Kidney glomerular epithelial cell (primary cell): ENCODE results near the gene SPAG16.

ENCODE experiments used
- DNase-seq: peaks from one replicate; lab custom pipeline; 2025; lab: John Stamatoyannopoulos, UW

Gene SPAG16

DNA sequence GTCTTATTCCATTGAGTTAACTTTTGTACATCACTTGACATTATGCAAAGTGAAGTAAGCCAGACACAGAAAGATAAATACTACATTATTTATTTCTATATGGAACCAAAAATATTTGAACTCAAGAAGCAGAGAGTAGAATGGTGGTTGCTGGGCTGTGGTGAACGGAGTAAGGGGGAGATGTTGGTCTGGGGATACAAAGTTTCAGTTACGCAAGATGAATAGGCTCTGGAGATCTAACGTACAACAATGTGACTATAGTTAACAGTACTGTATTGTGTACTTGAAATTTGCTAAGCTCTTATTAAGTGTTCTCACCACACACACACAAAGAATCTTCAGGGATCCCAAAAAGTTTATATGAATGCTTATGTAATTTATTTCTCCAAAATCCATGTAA is 1001.7 kb downstream of the SPAG16 start:
- DNase-seq: no peak

DNA sequence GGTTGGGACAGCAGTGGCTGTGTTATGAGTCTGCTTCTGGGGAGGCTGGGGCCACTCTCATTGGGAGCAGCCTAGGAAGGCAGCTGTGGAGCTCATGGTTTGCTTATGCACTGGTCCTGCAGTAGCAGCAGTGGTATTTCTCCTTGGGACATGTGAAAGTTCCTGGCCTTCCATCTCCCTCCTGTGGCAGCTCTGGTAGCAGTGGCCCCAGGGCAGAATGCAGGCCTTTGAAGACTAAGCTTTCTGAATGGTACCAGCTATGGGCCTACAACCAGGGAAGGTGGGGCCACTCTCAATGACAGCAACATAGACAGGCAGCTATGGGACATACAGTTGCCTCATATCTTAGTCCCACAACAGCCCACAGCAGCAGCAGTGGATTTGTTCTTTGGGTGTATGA is 1009.3 kb downstream of the SPAG16 start:
- DNase-seq: no peak

DNA sequence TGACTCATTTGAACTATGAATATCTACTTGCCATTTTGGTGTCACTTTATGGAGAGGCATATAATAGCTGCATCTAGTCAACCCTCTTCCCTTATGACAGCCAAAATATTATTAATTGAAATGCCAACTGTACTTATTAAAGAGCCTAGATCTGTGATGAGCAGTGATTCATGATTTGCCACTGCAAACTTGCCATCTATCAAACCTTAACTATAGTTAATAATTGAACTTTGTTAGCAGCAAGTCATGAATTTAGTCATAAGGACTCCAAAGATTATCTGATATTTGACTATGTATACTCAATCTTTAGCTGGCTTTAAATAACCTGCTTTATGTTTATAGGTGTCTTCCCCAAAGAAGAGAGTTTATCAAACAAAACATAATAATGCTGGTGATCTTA is 1010.2 kb downstream of the SPAG16 start:
- no peak for DNase-seq

DNA sequence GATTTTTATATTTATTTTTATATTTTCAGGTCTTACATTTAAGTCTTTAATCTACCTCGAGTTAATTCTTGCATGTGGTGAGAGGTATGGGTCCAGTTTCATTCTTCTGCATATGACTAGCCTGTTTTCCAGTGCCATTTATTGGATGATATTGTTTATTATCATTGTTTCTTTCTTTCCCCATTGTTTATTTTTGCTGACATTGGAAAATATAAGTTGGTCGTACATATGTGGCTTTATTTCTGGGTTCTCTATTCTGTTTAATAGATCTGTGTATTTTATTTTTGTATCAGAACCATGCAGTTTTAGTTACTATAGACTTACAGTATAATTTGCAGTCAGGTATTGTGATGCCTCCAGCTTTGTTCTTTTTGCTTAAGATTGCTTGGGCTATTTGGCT is 1013.2 kb downstream of the SPAG16 start:
- DNase-seq: no peak

DNA sequence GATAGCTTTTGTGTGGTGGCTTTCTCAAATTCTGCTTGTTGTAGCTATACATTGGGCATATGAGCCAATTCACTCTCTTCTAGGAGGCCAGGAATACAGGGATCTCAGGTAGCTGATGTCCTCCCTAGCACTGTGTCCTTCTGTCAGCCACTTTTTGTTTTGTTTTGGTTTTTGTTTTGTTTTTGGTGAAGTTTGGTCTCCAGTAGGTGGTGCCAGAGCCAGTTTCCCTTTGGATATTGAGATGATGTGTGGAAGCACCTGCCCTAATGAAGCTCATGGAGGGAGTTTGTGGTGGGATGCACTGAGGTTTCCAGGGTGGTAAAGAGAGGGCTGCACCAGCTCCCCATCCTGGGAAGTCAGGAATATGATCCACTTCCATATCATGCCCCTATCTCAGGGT is 1026.1 kb downstream of the SPAG16 start:
- no peak for DNase-seq

DNA sequence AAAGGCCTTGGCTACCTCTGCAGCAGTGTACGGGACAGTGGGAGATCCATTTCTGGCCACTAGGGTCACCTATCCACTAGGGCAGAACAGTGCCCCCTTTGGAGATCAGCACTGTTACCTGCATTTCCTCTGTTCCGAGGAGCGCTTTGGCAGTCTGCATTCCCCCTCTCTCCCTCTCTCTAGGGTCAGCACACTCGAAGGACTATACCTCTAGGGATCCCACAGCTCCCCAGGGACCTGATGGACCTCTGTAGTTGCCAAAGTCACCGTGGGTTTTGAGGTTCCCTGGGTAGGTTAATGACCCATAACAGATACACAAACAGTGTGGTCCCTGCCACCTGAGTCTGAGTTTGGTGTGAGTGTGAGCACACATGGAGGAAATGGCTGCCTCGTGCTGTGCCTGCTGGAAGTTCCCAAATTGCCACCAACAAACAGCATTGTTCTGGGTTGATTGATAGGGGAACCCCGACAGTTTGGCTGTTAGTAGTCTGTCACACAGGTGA is 1026.8 kb downstream of the SPAG16 start:
- DNase-seq: no peak

DNA sequence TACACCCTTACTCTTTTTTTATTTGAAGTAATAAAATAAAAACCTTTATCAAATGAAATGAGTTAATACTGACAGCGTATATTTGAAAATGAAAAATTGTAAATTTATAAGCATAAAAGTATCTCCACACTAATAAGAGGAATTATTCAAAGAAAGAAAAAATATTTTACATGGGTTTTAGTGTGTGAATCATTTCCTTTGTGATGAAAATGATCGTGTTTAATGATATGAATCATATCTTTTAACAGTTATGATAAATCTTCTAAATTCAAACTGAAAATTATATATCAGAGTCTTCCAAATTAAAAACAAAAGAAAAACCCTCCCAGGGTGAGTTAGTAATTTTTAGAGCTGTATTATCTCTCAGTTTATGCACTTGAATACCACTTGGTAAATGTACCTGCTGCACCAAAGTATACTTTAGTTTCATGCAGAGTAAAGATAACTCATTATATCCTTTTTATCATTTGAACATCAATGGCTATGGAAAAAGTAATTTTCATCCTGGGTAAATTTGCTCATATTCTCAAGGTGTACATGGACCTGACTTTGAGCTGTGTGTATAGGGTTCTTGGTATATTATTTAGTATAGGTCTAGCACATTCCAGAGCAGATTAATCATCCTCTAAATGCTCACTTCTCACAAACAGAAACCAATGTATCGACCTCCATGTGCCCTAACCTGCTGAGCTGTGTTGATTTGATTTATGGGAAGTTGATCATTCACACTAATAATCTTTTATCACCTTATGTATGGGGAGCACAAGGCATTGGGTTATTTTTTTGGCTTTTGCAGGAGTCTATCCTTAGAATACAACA is 1027.9 kb downstream of the SPAG16 start:
- no peak for DNase-seq

DNA sequence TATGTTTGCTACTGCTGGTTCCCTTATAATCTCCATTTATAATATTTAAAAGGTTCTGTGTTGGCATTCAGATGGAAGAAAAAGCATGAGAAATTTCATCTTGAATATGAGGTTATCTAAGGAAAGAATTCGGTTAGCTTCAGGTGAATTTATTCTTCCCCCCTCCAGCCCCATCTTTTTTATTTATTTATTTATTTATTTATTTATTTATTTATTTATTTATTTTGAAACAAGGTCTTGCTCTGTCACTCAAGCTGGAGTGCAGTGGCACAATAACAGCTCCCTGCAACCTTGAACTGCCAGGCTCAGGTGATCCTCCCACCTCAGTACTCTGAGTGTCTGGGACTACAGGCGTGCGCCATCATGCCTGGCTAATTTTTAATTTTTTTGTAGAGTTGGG is 1031.1 kb downstream of the SPAG16 start:
- DNase-seq: no peak

DNA sequence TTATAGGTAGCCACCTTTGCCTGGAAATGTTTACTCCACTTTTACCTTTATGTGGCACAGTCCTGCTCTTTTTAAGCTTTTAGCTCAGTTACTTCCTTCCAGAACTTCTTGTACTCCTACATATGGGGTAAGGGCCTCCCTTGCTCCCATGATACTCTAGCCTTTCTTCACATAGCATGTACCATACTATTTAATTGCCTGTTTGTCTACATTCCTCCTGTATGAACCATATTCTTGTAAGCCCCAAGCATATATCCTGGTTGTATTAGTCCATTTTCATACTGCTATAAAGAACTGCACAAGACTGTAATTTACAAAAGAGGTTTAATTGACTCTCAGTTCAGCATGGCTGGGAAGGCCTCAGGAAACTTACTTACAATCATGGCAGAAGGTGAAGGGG is 1035.9 kb downstream of the SPAG16 start:
- no peak for DNase-seq

DNA sequence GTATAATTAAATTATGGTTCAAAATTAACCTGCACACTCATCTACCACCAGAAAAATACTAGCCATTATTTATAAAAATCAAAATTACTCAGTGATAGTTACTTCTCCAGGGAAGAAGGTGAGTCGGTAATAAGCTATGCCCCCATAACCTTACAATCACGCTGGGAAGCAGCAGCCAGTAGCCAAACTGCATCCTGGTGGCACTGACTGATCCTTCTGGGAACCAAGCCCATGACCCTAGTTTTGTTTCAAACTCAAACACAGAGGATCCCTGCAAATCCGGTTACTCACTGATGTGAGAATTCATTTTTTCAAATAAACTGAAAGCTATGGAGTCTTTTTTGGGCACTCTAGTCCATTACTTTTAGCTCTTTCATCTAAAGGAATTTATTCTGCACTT is 1038.4 kb downstream of the SPAG16 start:
- DNase-seq: no peak

DNA sequence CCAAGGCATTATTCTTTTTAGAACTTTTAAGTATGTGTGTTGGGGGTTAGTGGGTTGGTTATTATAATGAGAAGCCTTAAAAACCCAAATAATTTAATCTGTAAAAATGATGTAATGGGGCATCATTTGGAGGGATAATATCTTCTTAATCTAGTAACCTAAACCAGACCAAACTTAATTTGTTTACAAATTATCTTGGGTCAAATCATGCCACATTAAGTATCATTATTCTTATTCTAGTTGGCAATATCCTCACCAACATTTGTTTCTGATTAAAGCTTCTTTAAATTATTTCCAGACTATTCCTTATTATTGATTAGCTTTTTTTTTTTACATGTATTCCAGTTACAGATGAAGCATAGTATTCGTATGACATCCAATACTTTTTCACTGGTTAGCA is 1041.1 kb downstream of the SPAG16 start:
- DNase-seq: no peak

DNA sequence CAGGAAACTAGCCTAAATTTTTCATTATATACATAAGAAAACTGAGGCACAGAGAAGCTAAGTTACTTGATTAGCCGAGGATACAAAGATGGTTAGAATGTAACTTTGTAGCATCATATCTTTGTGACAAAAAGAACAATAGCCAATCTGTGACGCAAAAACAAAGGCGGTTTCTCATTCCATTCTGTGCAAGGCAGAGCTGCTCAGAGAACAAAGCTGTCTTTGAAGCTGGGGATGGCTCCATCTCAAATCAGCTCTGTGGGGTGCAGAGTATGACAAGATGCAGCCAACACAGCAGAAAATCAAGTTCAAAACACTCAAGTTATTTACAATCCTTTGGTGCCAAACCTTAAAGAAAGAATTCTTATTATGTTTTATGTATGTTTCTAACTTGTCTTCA is 1044.7 kb downstream of the SPAG16 start:
- no peak for DNase-seq

DNA sequence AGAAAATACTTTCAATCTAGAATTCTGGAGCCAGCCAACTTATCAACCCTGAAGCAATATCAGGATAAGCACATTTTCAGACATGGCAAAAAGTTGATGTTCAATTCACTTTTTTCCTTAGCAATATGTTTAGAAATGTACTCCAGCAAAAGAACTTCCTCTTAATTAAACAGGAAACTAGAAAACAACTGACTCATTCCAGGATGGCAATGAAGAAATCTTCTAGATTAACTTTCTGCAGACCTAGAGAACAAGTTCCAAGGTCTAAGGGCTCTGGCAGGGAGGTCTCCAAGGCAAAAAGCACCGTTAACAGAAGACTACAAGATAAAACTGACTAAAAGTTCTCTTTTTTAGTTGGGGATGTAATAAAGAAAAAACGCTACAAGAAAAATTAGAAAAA is 1057.4 kb downstream of the SPAG16 start:
- DNase-seq: no peak

DNA sequence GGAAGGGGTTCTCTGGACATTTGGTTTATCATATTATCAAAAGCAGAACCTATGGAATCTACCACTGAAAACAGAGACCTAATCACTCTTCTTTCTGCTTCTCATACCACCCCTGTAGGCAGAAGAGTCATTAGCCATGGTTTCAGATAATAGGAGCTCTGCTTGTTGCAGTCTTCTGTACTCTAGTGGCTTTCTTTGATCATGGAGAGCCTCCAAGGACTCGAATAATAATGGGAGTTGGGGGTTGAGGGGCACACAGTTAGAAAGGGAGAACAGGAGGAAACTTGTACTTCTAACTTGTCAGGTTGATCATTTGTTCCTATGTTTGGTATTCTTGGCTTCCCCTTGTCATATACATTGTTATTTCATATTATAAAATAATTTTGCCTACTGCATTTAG is 1074.2 kb downstream of the SPAG16 start:
- DNase-seq: no peak

DNA sequence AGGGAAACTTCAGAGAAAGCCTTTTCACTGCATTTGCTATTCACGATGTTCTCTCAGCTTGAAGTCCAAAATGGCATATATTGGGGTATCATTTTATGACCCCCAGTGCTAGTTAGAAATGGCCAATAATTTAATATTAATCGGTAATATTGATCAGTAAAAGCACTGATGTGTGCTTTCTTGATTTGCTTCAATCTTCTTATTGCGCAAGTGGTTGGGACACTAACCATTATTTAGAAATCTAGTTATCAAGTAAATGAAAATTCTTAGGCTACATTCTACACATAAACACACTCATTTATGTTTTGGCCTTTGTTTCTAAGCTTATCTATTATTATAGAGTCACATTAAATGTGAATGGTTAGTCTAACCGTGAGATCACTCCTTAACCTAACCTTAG is 1076.9 kb downstream of the SPAG16 start:
- no peak for DNase-seq

DNA sequence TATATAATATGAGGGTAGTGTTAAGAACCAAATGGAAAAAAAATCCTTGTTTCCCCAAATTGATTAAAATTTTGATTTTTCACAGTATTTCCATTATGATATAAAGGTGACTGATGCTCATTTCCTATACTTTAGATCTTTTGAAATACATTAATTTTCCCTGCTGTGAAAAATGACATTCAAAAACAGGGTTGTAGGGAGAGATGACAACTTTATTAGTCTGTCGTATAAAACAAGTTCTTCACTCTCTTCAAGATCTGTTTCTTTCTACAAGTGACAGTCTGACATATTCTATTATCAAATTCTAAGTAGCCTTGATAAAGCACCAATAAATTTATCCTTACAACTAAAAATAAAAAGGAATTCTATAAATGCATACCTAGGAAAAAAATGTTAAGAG is 1081.3 kb downstream of the SPAG16 start:
- no peak for DNase-seq

DNA sequence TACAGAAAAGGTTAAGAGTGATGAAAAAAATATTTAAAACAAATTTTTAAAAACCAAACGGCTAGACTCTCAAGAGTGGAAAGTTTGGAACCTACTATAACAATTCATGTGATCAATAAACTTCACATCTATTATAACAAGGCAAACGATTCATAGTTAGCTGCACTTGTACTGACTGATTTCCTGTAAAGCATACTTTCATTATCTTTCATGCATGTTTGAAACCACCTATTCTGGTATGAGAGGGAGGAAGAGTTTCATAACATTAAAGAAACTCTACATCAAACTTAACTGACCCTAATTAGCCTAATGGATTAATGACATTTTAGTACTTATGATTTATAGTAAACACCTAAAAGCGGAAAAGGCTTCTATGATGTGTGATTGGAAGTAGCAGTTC is 1082.9 kb downstream of the SPAG16 start:
- no peak for DNase-seq

DNA sequence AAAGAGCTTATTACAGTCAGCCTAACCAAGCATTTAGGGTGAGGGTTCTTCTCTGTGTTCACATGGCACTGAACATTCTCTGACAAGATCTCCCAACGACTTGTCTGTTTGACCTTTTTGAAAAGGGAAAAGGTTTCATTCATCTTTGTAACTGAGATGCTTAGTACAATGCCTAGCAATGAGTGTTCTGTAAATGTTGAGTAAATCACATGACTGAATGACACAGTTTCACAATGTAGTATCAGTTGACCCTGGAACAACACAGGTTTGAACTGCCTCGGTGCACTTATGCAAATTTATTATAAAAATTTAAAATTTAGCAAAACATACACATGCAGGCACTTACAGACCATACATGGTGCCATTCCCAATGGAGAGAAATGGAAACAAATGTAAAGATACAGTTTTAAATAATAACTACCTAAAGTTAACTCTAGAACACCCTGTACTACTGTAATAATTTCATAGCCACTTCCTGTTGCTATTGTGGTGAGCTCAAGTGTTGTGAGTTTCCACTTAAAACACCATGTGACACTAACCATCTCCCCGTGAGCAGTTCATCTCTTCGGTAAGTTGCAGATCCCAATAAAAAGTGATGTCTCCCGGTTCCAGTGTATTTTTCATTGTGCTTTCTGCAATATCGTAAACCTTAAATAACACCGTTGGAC is 1092.5 kb downstream of the SPAG16 start:
- DNase-seq: no peak

DNA sequence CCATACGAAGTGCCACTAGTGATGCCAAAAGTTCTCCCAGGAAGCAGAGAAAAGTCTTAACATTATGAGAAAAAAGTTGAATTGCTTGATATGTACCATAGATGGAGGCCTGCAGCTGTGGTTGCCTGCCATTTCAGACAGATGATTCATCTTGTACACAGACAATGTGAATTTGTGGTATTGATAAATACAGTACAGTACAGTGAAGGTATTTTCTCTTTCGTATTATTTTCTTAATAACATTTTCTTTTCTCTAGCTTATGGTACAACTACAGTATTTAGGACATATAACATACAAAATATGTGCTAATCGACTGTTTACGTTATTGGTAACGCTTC is 1093.0 kb downstream of the SPAG16 start:
- no peak for DNase-seq

DNA sequence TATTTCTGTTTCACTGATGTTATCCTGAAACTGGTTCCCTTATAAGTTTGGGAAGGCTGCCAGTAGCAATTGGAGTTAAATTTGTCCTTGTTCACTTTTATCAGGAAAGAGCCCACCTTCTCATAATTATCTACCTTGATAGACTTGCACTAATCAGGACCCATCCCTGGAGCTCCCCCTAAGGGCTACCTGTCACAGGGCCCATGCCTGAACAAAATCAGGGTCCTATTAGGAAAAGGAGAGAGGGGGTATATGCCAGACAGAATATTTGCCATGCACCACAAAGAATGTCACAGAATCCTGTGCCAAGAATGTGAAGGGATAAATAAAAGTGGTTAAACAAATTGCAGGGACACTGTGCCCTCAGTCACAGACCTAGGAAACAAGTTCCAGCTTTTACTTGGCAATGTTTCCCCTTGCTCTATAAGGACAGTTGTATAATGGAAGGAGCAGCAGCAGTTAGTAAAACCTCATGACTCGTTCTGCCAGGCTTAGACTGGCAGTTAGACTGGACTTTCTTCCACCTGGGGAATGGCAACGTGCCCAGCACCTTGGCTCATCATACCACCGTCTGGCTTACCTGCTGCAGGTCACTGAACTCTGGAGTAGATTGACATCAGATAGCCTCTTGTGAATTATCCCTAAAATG is 1094.3 kb downstream of the SPAG16 start:
- DNase-seq: no peak

DNA sequence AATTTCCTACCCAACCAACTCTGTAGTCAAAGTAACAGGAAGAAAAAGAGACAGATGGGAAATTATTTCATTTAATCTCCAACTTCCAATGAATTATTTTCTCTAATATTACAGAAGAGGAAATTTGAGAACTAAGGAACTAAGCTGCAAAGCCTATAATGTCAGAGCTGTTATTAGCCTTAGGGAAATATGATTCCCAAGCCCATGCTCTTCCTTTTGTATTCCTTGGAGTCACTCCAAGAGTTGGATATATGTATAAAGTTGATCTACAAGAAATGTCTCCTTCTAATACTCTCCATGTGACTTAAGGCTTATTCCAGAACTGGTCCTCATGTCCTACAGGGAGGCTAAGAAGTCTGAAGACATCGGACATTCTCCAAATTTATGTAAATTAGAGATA is 1095.0 kb downstream of the SPAG16 start:
- DNase-seq: no peak

DNA sequence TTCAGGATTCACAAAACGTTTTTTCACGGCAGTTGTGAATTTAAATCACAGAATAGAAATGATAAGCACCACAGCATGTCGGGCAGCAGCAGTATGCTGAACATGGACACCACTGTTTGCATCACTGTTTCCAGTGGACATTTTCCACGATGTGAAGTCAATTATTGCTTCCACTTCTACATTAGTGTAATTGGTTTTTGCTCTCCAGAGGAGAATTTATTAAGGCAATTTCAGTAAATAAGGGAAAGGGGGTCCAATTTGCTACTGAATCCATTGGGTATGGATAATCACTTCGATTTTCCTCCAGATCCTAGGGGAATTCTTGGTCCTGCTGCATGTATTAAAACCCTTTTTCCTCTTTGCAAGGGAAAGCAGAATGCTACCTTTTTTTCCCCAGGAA is 1096.4 kb downstream of the SPAG16 start:
- DNase-seq: no peak

DNA sequence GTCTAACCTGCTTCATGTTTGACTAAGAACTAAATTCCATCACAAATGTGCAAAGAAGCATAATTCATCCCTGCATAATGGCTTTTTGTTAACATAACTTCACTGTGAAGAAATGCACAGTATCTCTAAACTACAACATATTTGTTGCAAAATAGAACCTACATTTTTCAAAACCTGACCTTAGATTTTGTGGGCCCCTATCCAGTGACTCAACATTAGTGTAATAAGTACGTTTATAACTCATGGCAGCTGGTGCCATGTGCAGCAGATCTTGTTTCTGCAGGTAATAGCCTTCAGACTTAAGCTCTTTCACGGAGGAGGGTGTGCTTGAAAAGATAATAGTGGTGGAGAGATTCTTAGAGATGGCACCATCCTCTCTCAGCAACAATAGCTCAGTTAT is 1098.0 kb downstream of the SPAG16 start:
- no peak for DNase-seq
